H1 (cell line): ENCODE results near the gene SORCS3. TPM values are rescaled to one million over a fixed set of nuclear protein-coding genes. Genes with fewer than 3 reads are reported as not detected.

Experiments
- CTCF ChIA-PET: fragments of 300-600 bp; sonication (Branson Sonifier 250); formaldehyde crosslinking; loops from one replicate; lab custom pipeline; 2021; ENCODE audit not compliant: partially characterized antibody; lab: Charles Lee
- POLR2A ChIA-PET: fragments of 300-600 bp; sonication (Branson Sonifier 250); formaldehyde crosslinking; loops from one replicate; lab custom pipeline; 2021; ENCODE audit warnings: inconsistent platforms; ENCODE audit not compliant: partially characterized antibody; lab: Charles Lee
- DNase-seq, 2 experiments: peaks; one replicate each; pipeline versions ENCODE4 v3.0.0 to v3.0.0-alpha.2; 2010 to 2022; ENCODE audit warnings: low spot score in 2 of 2, low read depth in 1 of 2, mixed read lengths in 1 of 2
- FAIRE-seq: peaks from 2 replicates; lab custom pipeline; 2011; peaks lifted over from hg19 to GRCh38; lab: Jason Lieb, UNC
- H2AFZ ChIP-seq: 2 replicates; pipeline ENCODE4 v1.8.1; 2012; ENCODE audit warnings: low read length, inconsistent platforms
- H2AK5ac ChIP-seq: 2 replicates; pipeline ENCODE4 v1.6.1; 2013; ENCODE audit warnings: low read depth, low read length
- H2BK120ac ChIP-seq: replicated peaks from 2 replicates; pipeline ENCODE3; 2013; ENCODE audit warnings: low read depth, low read length, inconsistent platforms
- H2BK12ac ChIP-seq: 2 replicates; pipeline ENCODE4 v1.6.1; 2013; ENCODE audit warnings: low read depth, low read length
- H2BK15ac ChIP-seq: 2 replicates; pipeline ENCODE4 v1.6.1; 2013; ENCODE audit warnings: low read length
- H2BK20ac ChIP-seq: 2 replicates; pipeline ENCODE4 v1.6.1; 2013; ENCODE audit warnings: low read length
- H2BK5ac ChIP-seq: 2 replicates; pipeline ENCODE4 v1.6.1; 2013; ENCODE audit warnings: low read depth, low read length
- H3K14ac ChIP-seq: 2 replicates; pipeline ENCODE4 v1.6.1; 2013; ENCODE audit warnings: inconsistent platforms; ENCODE audit not compliant: insufficient read length
- H3K18ac ChIP-seq: 2 replicates; pipeline ENCODE4 v1.6.1; 2013; ENCODE audit warnings: low read length; ENCODE audit errors: extremely low read depth
- H3K23ac ChIP-seq: 2 replicates; pipeline ENCODE4 v1.6.1; 2013; ENCODE audit warnings: inconsistent platforms; ENCODE audit not compliant: insufficient read length
- H3K23me2 ChIP-seq: 2 replicates; pipeline ENCODE4 v1.6.1; 2013; ENCODE audit warnings: low read depth, low read length
- H3K27ac ChIP-seq: 2 replicates; pipeline ENCODE4 v1.6.1; 2011; ENCODE audit warnings: low read depth, low read length, inconsistent platforms
- H3K27me3 ChIP-seq, 4 experiments: replicated peaks in 1 of 4; 1 replicate in 1 of 4; 2 replicates in 3 of 4; pipeline versions ENCODE4 v1.6.1 to v1.8.1; 2011 to 2013; ENCODE audit warnings: low read length in 3 of 4, mild to moderate bottlenecking in 3 of 4, inconsistent platforms in 2 of 4, mixed read lengths in 2 of 4, moderate library complexity in 1 of 4; ENCODE audit not compliant: control insufficient read depth in 3 of 4, insufficient read depth in 3 of 4; ENCODE audit errors: extremely low read depth in 1 of 4
- H3K36me3 ChIP-seq, 4 experiments: 2 replicates each; pipeline versions ENCODE4 v1.6.1 to v1.8.1; 2011 to 2013; ENCODE audit warnings: mild to moderate bottlenecking in 4 of 4, low read length in 3 of 4, moderate library complexity in 2 of 4, control low read depth in 1 of 4, inconsistent platforms in 1 of 4; ENCODE audit not compliant: insufficient read depth in 4 of 4, control insufficient read depth in 2 of 4
- H3K4ac ChIP-seq: replicated peaks from 2 replicates; pipeline ENCODE3; 2013; ENCODE audit warnings: low read length, low read depth, mixed read lengths, inconsistent platforms; ENCODE audit not compliant: insufficient read length
- H3K4me1 ChIP-seq, 4 experiments: replicated peaks in 1 of 4; 1 replicate in 1 of 4; 2 replicates in 3 of 4; pipeline versions ENCODE4 v1.6.1 to v1.8.1; 2011 to 2013; ENCODE audit warnings: low read length in 3 of 4, inconsistent platforms in 2 of 4, mixed read lengths in 1 of 4; ENCODE audit not compliant: insufficient read depth in 4 of 4, control insufficient read depth in 3 of 4
- H3K4me2 ChIP-seq, 2 experiments: 2 replicates each; pipeline versions ENCODE4 v1.6.1 to v1.8.1; 2011 to 2013; ENCODE audit warnings: low read depth in 2 of 2, low read length in 2 of 2, control low read depth in 1 of 2, inconsistent platforms in 1 of 2, mild to moderate bottlenecking in 1 of 2; ENCODE audit not compliant: insufficient read depth in 1 of 2
- H3K4me3 ChIP-seq, 4 experiments: fragments of 200-600, 300-600 bp in 1 of 4; sonication (generic), shearing (Covaris generic), sonication (Bioruptor Twin) in 1 of 4; 2 replicates each; pipeline versions ENCODE4 v1.5.1 to v1.8.1; 2011 to 2016; ENCODE audit warnings: low read length in 4 of 4, low read depth in 3 of 4, control low read depth in 2 of 4, inconsistent platforms in 2 of 4, mild to moderate bottlenecking in 2 of 4, mixed read lengths in 1 of 4, moderate library complexity in 1 of 4; ENCODE audit not compliant: insufficient read depth in 2 of 4; ENCODE audit errors: extremely low read depth in 1 of 4
- H3K56ac ChIP-seq: replicated peaks from 2 replicates; pipeline ENCODE3; 2013; ENCODE audit warnings: low read depth, mild to moderate bottlenecking, mixed read lengths, low read length, inconsistent platforms; ENCODE audit not compliant: insufficient read length
- H3K79me1 ChIP-seq: 2 replicates; pipeline ENCODE4 v1.6.1; 2013; ENCODE audit warnings: low read depth, low read length, control low read depth
- H3K79me2 ChIP-seq, 2 experiments: 2 replicates each; pipeline versions ENCODE4 v1.6.1 to v1.8.1; 2012 to 2013; ENCODE audit warnings: low read length in 2 of 2, mild to moderate bottlenecking in 2 of 2, inconsistent platforms in 1 of 2; ENCODE audit not compliant: insufficient read depth in 2 of 2, control insufficient read depth in 1 of 2
- H3K9ac ChIP-seq, 4 experiments: replicated peaks in 1 of 4; 1 replicate in 1 of 4; 2 replicates in 3 of 4; pipeline versions ENCODE4 v1.6.1 to v1.8.1; 2011 to 2013; ENCODE audit warnings: low read depth in 3 of 4, low read length in 3 of 4, control low read depth in 2 of 4, mild to moderate bottlenecking in 2 of 4, moderate library complexity in 2 of 4, inconsistent platforms in 1 of 4; ENCODE audit errors: extremely low read depth in 1 of 4
- H3K9me3 ChIP-seq, 2 experiments: 2 replicates each; pipeline versions ENCODE4 v1.6.1 to v1.8.1; 2012 to 2013; ENCODE audit warnings: mild to moderate bottlenecking in 2 of 2, moderate library complexity in 2 of 2, control low read depth in 1 of 2, inconsistent platforms in 1 of 2, low read depth in 1 of 2, low read length in 1 of 2, mixed read lengths in 1 of 2; ENCODE audit not compliant: insufficient read depth in 2 of 2
- H4K20me1 ChIP-seq, 2 experiments: replicated peaks in 1 of 2; 2 replicates each; pipeline versions ENCODE3 to v1.8.1; 2011 to 2013; ENCODE audit warnings: inconsistent platforms in 2 of 2, low read length in 2 of 2, mild to moderate bottlenecking in 1 of 2; ENCODE audit not compliant: insufficient read depth in 2 of 2, control insufficient read depth in 1 of 2
- H4K5ac ChIP-seq: 2 replicates; pipeline ENCODE4 v1.6.1; 2013; ENCODE audit warnings: low read length, low read depth, mixed read lengths, inconsistent platforms; ENCODE audit not compliant: insufficient read length
- H4K8ac ChIP-seq: 2 replicates; pipeline ENCODE4 v1.8.0; 2013; ENCODE audit warnings: mild to moderate bottlenecking, moderate library complexity, low read length, inconsistent platforms; ENCODE audit not compliant: insufficient read depth; ENCODE audit errors: extremely low read depth
- H4K91ac ChIP-seq: replicated peaks from 2 replicates; pipeline ENCODE3; 2013; ENCODE audit warnings: low read length, mixed read lengths, inconsistent platforms; ENCODE audit not compliant: insufficient read length
- BCL11A ChIP-seq, 2 experiments: IDR thresholded peaks; one replicate each; pipeline ENCODE4 v1.6.1; 2011; ENCODE audit warnings: low read depth in 2 of 2, low read length in 2 of 2, mild to moderate bottlenecking in 2 of 2
- CHD2 ChIP-seq: IDR thresholded peaks from 2 replicates; pipeline ENCODE4 v1.6.1; 2012; ENCODE audit warnings: low read length, improper control_type of control experiment
- EP300 ChIP-seq, 2 experiments: IDR thresholded peaks; 1 replicate in 1 of 2; 2 replicates in 1 of 2; pipeline ENCODE4 v1.6.1; 2011 to 2012; ENCODE audit warnings: low read depth in 2 of 2, low read length in 2 of 2, mild to moderate bottlenecking in 2 of 2, borderline replicate concordance in 1 of 2, inconsistent platforms in 1 of 2, moderate library complexity in 1 of 2
- EZH2 ChIP-seq: fragments of 200-600 bp; sonication (generic); IDR thresholded peaks from 2 replicates; pipeline ENCODE4 v1.7.1; 2012; ENCODE audit warnings: low read depth, mild to moderate bottlenecking, moderate library complexity, low read length, inconsistent platforms; ENCODE audit not compliant: severe bottlenecking
- JUND ChIP-seq: IDR thresholded peaks from 2 replicates; pipeline ENCODE4 v1.6.1; 2011; ENCODE audit warnings: mild to moderate bottlenecking, improper control_type of control experiment, low read length
- KDM4A ChIP-seq: IDR thresholded peaks from one replicate; pipeline ENCODE4 v1.7.1; 2012; ENCODE audit warnings: low read depth, mild to moderate bottlenecking, moderate library complexity, low read length, inconsistent platforms; ENCODE audit not compliant: severe bottlenecking
- POLR2AphosphoS5 ChIP-seq: IDR thresholded peaks from 2 replicates; pipeline ENCODE4 v1.6.1; 2011; ENCODE audit warnings: low read depth, low read length
- RBBP5 ChIP-seq: IDR thresholded peaks from 2 replicates; pipeline ENCODE4 v1.7.1; 2012; ENCODE audit warnings: low read depth, mild to moderate bottlenecking, inconsistent platforms, low read length, moderate library complexity, borderline replicate concordance
- RNF2 ChIP-seq: fragments of 200-900, 300-1000 bp; sonication (generic); IDR thresholded peaks from 2 replicates; pipeline ENCODE4 v1.7.1; 2016; ENCODE audit warnings: borderline replicate concordance, low read depth, mild to moderate bottlenecking, antibody characterized with exemption, low read length; ENCODE audit not compliant: poor library complexity, severe bottlenecking; ENCODE audit errors: missing control alignments
- SIN3A ChIP-seq, 2 experiments: IDR thresholded peaks in 1 of 2; conservative IDR thresholded peaks in 1 of 2; 2 replicates each; pipeline ENCODE4 v1.6.1; 2011 to 2012; ENCODE audit warnings: low read length in 2 of 2, improper control_type of control experiment in 1 of 2, low read depth in 1 of 2, mild to moderate bottlenecking in 1 of 2
- SUZ12 ChIP-seq: fragments of 200-600 bp; sonication (generic); IDR thresholded peaks from 2 replicates; pipeline ENCODE4 v1.6.1; 2012; ENCODE audit warnings: mild to moderate bottlenecking, inconsistent platforms, low read length, moderate library complexity, mixed read lengths
- TAF1 ChIP-seq: IDR thresholded peaks from 2 replicates; pipeline ENCODE4 v1.6.1; 2011; ENCODE audit warnings: mild to moderate bottlenecking, low read depth, low read length
- TAF7 ChIP-seq: optimal IDR thresholded peaks from 2 replicates; pipeline ENCODE3; 2011; ENCODE audit warnings: low read depth, mild to moderate bottlenecking, inconsistent platforms, low read length, moderate library complexity, borderline replicate concordance
- WGBS, 2 experiments: shearing (Covaris generic) in 1 of 2; methylation state at CpG; one replicate each; pipeline versions ENCODE4 v1.1.6 to v1.1.7; 2013 to 2015; ENCODE audit warnings: low lambda C conversion rate in 2 of 2, mixed read lengths in 2 of 2, inconsistent platforms in 1 of 2, low coverage in 1 of 2, missing lambda C conversion rate in 1 of 2; ENCODE audit not compliant: insufficient replicate concordance in 2 of 2, insufficient coverage in 1 of 2, insufficient read length in 1 of 2; ENCODE audit errors: extremely low coverage in 1 of 2, missing lambda C conversion rate in 1 of 2; 5-methylcytosine and 5-hydroxymethylcytosine counted together
- polyA plus RNA-seq, 7 experiments: library from polyadenylated mRNA; depleted of rRNA in 3 of 7; stranded (reverse) in 5 of 7; unstranded in 2 of 7; fragments of >200 nt in 5 of 7; fragments of 200-250 nt in 2 of 7; gene quantifications; 1 replicate in 5 of 7; 2 replicates in 1 of 7; 4 replicates in 1 of 7; pipeline versions ENCODE4 v1.2.1 to v1.2.3, GENCODE V29; 2011 to 2013; ENCODE audit warnings: missing spikeins in 2 of 7, mixed read lengths in 2 of 7
- total RNA-seq: library from RNA; stranded (reverse); fragmentation: NEBNext Ultra II Directional; extraction: Animal tissue kit (Norgen Biotek cat#: 25700); gene quantifications from 2 replicates; pipeline ENCODE4 v1.2.1, GENCODE V29; 2021

Gene SORCS3
- total and polyA plus RNA-seq, 2 of the 8 experiments (the other 6 are each of a cell fraction or from before 2014, with no cell fraction given): 0.26 to 0.88 TPM

GRCh38 chr10:104631946-104632345 is 9.1 kb upstream of the SORCS3 start:
- Histone ChIP-seq H4K5ac (no peak overlapping the region), H2BK5ac (no peak overlapping the region), H3K4me1 (no peaks in the 10 kb centered on the region), H2AFZ (no peak overlapping the region), H3K9ac (no peak overlapping the region), H3K56ac (no peak overlapping the region), H3K23ac (no peak overlapping the region), H4K91ac (no peak overlapping the region), H4K8ac (no peak overlapping the region), H3K36me3 (no peaks in the 10 kb centered on the region), H3K23me2 (peaks cover 2% of the 10 kb centered on the region; the same call in 1 of the 2 replicates), H3K79me1 (no peaks in the 10 kb centered on the region), H3K4ac (no peak overlapping the region), H2BK12ac (no peak overlapping the region), H2BK20ac (no peak overlapping the region), H3K79me2 (no peaks in the 10 kb centered on the region), H3K14ac (no peak overlapping the region), H3K18ac (no peak overlapping the region), H2BK15ac (no peak overlapping the region), H3K27me3 (peaks cover 0 to 2% (median 0%) of the 10 kb centered on the region in 4 experiments; a peak in 1 of 7 replicates), H4K20me1 (no peaks in the 10 kb centered on the region), H2AK5ac (no peak overlapping the region), H2BK120ac (no peak overlapping the region), H3K9me3 (no peaks in the 10 kb centered on the region), H3K4me3 (no peak overlapping the region), H3K27ac (no peak overlapping the region), H3K4me2 (no peak overlapping the region)
- no peak for DNase-seq
- ChIA-PET CTCF (interaction anchor here (1.2 to 1.6 kb wide), 3 partner anchors 12 to 18 kb away, joined by 3 to 7 read pairs (median 4); no protein-coding TSS in a partner anchor), POLR2A (no interaction called here)
- no peak for FAIRE-seq
- 63% methylated on average over 3 of the region's 3 CpGs; no CpG with 5 or more reads in 1 of the 2 experiments for WGBS, 2 experiments
- TF ChIP-seq EP300 (IDR thresholded peaks at IDR 0.05; ENCODE audit: borderline replicate concordance in 1 of 2, low read depth in 2 of 2, low read length in 2 of 2): no peak
- no peak for TF ChIP-seq EZH2
- TF ChIP-seq RBBP5: no peak
- TF ChIP-seq POLR2AphosphoS5: no peak
- TF ChIP-seq CHD2: no peak
- TF ChIP-seq RNF2: no peak
- no peak for TF ChIP-seq TAF7
- no peak for TF ChIP-seq KDM4A
- no peak for TF ChIP-seq TAF1
- no peak for TF ChIP-seq SUZ12
- TF ChIP-seq SIN3A (conservative IDR thresholded peaks at IDR 0.05 in 1 of 2, IDR thresholded peaks at IDR 0.05 in 1 of 2; ENCODE audit: low read depth in 1 of 2, low read length in 2 of 2): no peak
- TF ChIP-seq JUND: no peak
- TF ChIP-seq BCL11A (IDR thresholded peaks at IDR 0.05; ENCODE audit: low read depth in 2 of 2, low read length in 2 of 2): no peak
